Astrocyte (in vitro differentiated cells and primary cell): Measurements from ENCODE around the gene TFF3.

ENCODE experiments used
- CTCF ChIP-seq: IDR thresholded peaks from 2 replicates; pipeline ENCODE4 v1.5.1; 2011; ENCODE audit warnings: low read depth, mild to moderate bottlenecking, inconsistent platforms, low read length, moderate library complexity; ENCODE audit not compliant: insufficient read depth
- EZH2 ChIP-seq: IDR thresholded peaks from 2 replicates; pipeline ENCODE4 v1.6.1; 2012; ENCODE audit warnings: mild to moderate bottlenecking, low read length, inconsistent platforms; ENCODE audit not compliant: insufficient read depth

GRCh38 chr21:42357307-42357706, 42.1 kb upstream of the TFF3 start:
- TF ChIP-seq CTCF = no peak
- no peak for TF ChIP-seq EZH2
